ENCODE measurements around the gene ARPC5L. TPM values are rescaled to one million over a fixed set of nuclear protein-coding genes. Genes with fewer than 3 reads are reported as not detected.

ARPC5L gene
- total RNA-seq, 4 donors from 2014 or later, result 34.8 to 45.5 (median 42.3) TPM

DNA sequence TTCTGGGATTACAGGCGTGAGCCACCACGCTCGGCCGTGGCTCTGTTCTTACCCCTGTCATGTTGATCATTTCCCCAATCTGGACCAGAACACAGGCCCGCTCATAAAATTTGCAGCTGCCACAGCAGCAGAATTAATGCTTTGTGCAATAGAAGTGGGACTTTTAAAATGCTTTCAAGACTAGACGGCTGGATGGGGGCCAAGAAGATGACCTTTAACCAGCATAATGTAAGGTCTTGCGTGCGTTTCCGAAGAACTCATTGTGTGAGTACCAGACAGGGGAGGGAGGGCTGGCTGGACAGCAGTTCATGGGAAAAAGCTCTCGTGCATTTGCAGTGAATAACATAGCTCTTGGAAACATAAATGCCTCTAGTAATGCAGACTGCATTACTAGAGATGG lies 12.1 kb upstream of the ARPC5L start:
- TF ChIP-seq CTCF (IDR thresholded peaks at IDR 0.05) (no peak), POLR2A (IDR thresholded peaks at IDR 0.05) (no peak)
- 56 to 66% methylated on average over 10 of the region's 10 CpGs for WGBS, 2 donors
- intact Hi-C loops (cut with DNase I; ENCODE audit: low total_unique reads), result no loop called here
- no peak for DNase-seq (ENCODE audit: low spot score in 2 of 2)
- no peak overlapping the region for H3K4me3 ChIP-seq (ENCODE audit: low read depth, poor library complexity, severe bottlenecking)

DNA sequence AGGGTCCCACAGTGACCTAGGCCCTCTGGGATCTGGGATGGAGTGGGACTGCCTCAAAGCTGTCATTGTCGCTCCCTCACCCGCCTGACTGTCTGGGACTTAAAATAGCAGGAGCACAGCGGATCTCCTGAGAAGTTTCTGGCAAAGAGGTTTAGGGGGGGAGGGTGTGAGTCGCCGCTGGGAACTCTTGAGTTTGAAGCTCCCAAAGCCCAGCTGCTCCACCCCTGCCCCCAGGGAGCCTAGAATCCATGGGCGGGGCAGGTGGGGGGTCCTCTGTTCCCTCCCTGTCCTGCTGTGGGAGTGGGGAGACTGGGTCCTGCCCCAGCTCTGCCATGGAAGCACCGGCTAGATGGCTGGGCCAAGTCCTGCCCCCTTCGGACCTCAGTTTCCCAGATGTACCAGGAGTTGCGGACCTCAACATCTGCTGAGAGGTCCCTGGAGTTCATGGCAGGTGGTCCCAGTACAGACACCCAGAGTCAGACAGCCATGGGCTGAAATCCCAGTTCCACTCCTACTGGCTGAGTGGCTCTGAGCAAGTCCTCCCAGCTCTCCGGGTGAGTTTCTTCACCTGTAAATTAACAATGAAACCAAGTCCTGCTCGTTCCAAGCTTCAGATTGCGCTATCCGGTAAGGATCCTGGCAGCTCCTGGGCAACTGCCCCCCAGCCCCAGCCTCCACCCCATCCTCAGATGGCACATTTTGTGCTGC lies 9.7 kb upstream of the ARPC5L start:
- H3K4me3 ChIP-seq (ENCODE audit: low read depth, poor library complexity, severe bottlenecking), result no peak overlapping the region
- WGBS, 2 donors, result 44 to 47% methylated on average over 12 of the region's 13 CpGs
- intact Hi-C loops (cut with DNase I; ENCODE audit: low total_unique reads), result loop anchor here (2.0 kb wide), 1 partner anchor 79 kb away; no protein-coding TSS in a partner anchor
- DNase-seq (ENCODE audit: low spot score in 2 of 2), result no peak
- TF ChIP-seq POLR2A (IDR thresholded peaks at IDR 0.05) (no peak), CTCF (IDR thresholded peaks at IDR 0.05) (no peak)

- WGBS, 2 donors, result 3 to 4% methylated on average over 30 to 33 of the region's 51 CpGs
- DNase-seq (ENCODE audit: low spot score in 2 of 2), result peak in 1 of 2 donors; percentile 94
- H3K4me3 ChIP-seq (ENCODE audit: low read depth, poor library complexity, severe bottlenecking), result no peak within 1 kb of the TSS
- TF ChIP-seq POLR2A (IDR thresholded peaks at IDR 0.05) (no peak), CTCF (IDR thresholded peaks at IDR 0.05) (peak in 1 of 3 donors; percentile 90)
- intact Hi-C loops (cut with DNase I; ENCODE audit: low total_unique reads), result loop anchor here (2.0 kb wide), 1 partner anchor 80 kb away; no protein-coding TSS in a partner anchor
These were observed 8.9 kb upstream of the ARPC5L start, which contains the start of gene WDR38 for GRCh38 chr9:124852829-124853531. TSS of gene WDR38 (plus strand) at chr9:124853460. CDS start at chr9:124853532, 72 bp downstream.

GRCh38 chr9:124853605-124854143 lies 8.3 kb upstream of the ARPC5L start:
- TF ChIP-seq CTCF (IDR thresholded peaks at IDR 0.05) (no peak), POLR2A (IDR thresholded peaks at IDR 0.05) (no peak)
- 48 to 57% methylated on average over 10 to 11 of the region's 11 CpGs for WGBS, 2 donors
- DNase-seq (ENCODE audit: low spot score in 2 of 2), result no peak
- intact Hi-C loops (cut with DNase I; ENCODE audit: low total_unique reads), result loop anchor here (2.0 kb wide), 1 partner anchor 81 kb away; no protein-coding TSS in a partner anchor
- no peak overlapping the region for H3K4me3 ChIP-seq (ENCODE audit: low read depth, poor library complexity, severe bottlenecking)

DNA sequence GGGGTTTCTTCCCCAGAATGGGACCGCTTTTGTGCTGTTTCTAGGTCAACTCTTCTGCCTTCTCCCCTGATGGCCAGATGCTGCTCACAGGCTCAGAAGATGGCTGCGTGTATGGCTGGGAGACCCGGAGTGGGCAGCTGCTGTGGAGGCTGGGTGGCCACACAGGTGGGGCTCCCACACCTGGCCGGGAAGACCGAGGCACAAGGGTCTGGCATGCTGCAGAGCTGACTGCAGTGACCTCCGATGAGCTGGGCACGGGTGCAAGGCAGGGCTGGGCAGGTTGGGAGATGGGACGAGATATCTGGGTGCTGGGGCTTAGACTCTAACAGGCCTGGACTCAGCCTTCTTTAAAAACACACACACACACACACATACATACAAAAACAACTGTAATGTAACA lies 7.8 kb upstream of the ARPC5L start:
- no peak for DNase-seq (ENCODE audit: low spot score in 2 of 2)
- WGBS, 2 donors, result 72 to 78% methylated on average over 7 to 8 of the region's 8 CpGs
- TF ChIP-seq CTCF (IDR thresholded peaks at IDR 0.05) (no peak), POLR2A (IDR thresholded peaks at IDR 0.05) (no peak)
- no peak overlapping the region for H3K4me3 ChIP-seq (ENCODE audit: low read depth, poor library complexity, severe bottlenecking)
- intact Hi-C loops (cut with DNase I; ENCODE audit: low total_unique reads), result no loop called here
